CD4-positive, alpha-beta T cell treated with Interleukin-4 for 1 hour (primary cell): ENCODE results near the gene CEP112.
"Not testable (repeated sequence)": the region's sequence is repeated elsewhere in the genome, so short reads cannot be mapped to it uniquely, and the experiment has no call there.

Source experiments
- DNase-seq, 2 donors: peaks; one replicate each; pipeline ENCODE4 v3.0.0-alpha.2; 2020 to 2022

The CEP112 gene

DNA sequence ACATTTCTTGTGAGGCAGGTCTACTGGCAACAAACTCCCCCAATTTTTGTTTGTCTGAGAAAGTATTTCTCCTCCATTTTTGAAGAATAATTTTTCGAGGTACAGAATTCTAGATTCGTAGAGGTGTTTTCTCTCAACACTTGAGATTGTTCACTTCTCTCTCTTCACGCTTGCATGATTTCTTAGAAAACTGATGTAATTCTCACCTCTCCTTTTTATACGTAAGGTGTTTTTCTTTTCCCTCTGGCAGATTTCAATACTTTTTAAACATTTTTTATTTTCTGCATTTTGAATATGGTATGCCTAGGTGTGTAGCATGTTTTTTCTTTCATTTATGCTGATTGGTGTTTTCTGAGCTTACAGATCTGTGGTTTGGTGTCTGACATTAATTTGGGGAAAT is 429.0 kb downstream of the CEP112 start:
- DNase-seq, result no peak

DNA sequence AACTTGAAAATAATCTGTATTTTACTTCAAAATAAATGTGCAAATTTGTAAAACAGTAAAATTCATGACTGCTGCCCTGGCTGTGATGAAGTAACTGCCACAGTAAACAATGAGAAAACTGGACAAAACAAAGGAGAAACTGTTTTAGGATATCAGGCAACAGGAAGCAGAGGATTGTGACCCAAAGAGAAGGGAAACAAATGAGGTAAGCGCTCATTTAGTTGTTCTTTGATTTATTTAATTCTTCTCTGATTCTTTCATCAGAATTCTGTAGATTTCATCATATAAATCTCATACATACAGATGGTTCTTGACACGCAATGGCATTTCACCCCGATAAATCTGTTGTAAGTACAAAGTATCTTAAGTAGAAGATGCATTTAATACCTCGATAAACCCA is 432.4 kb downstream of the CEP112 start:
- DNase-seq, result no peak

DNA sequence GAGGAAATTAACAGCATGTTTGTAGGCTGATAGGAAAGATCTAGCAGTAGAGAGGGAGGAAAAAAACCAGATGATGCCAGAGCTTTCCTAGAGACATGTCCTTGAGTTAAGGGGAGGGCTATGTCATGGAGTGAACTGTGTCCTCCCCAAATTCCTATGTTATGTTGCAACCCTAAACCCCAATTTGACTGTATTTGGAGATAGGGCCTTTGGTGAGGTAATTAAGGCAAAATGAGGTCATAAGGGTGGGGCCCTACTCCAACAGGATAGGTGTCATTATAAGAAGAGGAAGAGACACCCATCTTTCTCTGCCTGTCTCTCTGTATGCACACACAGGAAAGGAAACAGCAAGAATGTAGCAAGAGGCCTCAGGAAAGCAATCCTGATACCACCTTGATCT is 435.2 kb downstream of the CEP112 start:
- no peak for DNase-seq

DNA sequence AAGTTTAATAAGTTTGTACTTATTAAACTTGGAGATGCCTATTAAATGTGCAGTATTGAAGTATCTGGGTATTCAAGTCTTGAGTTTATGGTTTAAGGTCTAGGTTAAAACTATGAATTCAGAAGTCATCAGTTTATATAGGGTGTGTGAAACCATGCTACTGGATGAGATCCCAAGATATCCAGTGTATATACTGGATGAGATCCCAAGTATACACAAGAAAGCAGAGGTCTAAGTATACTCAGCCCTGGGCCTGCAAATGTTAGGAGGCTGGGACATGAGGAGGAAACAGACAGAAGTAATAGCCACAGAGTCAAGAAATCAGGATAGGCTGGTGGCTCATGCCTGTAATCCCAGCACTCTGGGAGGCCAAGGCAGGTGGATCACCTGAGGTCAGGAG is 436.1 kb downstream of the CEP112 start:
- no peak for DNase-seq

DNA sequence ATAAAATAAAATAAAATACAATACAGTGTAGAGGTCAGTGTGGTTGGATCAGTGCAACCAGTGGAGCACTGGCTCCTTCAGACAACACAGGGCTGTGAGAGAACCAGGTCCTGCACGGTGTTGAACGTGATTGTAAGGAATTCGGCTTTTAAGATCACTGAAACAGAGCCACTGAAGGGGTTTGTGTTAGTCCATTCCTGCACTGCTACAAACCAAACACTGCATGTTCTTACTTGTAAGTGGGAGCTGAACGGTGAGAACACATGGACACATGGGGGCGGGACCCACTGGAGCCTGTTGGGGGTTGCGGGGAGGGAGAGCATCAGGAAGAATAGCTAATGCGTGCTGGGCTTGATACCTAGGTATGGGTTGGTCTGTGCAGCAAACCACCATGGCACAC is 437.3 kb downstream of the CEP112 start:
- no peak for DNase-seq

DNA sequence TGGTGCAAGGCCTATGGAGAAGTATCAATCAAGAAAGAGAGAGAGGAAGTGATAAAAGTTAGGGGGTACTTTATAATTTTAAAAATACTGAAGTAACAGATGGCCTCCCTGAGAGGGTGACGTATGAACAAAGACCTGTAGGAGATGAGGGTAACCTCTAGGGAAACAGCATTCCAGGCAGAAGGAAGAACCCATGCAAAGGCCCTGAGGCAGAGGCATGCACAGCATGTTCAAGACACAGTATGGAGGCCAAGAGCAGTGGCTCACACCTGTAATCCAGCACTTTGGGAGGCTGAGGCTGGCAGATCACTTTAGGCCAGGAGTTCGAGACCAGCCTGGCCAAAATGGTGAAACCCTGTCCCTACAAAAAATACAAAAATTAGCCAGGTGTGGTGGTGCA is 437.9 kb downstream of the CEP112 start:
- DNase-seq, result no peak

DNA sequence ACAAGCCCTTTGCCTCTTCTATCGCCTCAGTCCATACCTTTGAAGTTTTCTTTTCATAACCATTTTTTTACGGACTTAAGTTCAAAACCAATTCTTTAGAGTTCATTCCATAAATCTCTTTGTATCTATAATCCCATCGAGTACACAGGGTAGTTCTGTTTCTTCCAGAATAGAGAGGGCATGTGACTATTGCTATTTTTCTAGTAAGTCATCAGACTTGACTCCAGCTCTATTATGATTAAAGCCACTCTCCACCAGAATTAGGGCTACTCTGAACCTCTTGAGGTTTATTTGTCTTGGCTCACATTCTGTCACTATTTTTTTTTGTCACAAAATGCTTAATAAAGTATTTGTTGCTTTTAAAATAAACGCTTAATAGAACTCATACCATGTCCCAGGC is 438.6 kb downstream of the CEP112 start:
- no peak for DNase-seq

DNA sequence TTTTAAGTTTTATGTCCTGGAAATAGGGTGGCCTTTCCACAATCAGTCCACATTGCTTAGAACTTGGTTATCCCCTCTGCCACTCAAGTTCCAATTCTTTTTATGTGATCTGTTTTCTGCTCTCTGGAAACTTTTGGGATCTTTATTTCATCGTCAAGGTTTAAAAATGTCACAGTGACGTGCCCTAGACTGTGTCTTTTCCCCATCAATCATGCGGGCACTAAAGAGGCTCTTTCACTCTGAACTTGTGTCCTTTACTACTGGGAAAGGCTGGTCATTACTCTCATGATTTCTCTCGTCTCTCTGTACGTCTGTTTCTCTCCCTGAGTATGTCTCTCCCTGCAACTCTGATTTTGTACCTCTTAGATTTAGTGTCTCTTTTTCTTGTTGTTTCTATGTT is 440.7 kb downstream of the CEP112 start:
- DNase-seq, result no peak

DNA sequence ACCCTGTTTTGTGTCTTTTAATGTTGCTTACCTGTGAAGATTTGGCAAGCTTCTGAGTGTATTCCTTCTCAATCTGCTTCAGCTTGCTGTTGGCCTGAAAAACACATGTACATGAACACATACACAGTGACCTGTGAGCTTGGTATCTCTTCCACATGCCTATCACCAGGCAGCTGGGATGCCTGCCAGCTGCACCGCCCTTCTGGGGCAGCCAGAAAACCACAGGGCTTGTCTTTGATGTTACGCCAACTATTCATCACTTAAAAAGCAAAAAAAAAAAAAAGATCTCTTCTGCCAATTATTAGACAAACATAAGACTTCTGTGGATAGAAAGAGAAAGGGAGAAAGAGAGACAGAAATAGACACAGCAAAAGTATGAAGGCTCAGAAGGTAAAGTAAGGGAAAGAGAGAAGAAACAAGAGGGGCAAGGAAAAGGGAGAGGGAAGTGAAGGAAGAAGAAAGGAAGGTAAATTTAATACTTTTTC is 441.3 kb downstream of the CEP112 start:
- DNase-seq, result peak; percentile 50 to 57

DNA sequence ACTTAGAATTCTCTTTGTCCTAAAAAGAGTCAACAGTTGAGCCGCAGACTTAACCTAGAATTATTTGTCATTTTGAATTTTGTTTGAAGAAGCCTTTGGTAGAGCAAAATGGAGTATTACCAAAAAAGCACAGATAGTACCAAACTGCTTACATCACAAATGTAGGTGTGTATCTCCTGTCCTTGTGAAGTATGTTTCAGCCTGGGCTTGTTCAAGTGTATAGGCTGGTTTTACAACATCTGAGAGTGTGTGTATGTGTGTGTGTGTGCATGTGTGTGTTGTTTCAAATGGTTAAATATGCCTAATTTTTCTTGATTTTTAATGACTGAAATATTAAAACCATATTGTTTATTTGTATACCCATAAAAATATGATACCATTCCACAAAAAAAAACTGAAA is 441.8 kb downstream of the CEP112 start:
- no peak for DNase-seq

DNA sequence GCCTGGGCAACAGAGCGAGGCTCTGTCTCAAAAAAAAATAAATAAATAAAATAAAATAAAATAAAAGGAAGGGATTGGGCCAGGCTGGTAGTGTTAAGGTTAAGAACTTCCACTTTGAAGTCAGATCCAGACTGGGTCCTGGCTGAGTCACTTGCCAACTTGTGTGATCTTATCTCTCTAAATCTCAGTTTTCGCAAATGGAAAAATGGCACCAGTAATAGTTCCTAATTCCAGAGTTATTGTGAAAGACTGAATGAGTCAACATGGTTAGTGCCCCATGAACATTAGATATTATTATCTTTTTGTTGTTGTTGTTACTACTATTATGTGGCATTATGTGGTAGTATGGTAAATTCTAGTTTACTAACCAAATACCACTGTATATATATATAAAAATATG is 442.5 kb downstream of the CEP112 start:
- DNase-seq, result no peak

DNA sequence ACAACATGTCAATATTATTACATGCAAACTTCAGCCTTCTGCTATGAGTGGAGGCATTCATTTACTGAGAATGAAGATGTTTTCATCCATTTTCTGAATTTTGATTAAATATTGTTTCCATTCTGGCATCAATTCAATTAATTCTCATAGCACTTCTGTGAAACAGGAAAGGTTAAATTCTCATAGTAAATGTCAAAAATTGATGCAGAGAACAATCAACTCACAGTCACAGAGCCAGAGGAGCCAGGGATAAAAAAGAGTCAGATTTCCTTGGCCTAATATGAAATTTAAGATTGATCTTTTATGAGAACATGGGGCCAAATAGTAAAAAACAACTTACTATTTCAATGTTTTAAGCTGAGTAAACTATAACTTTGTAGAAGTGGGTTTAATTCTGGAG is 446.7 kb downstream of the CEP112 start:
- DNase-seq, result no peak

DNA sequence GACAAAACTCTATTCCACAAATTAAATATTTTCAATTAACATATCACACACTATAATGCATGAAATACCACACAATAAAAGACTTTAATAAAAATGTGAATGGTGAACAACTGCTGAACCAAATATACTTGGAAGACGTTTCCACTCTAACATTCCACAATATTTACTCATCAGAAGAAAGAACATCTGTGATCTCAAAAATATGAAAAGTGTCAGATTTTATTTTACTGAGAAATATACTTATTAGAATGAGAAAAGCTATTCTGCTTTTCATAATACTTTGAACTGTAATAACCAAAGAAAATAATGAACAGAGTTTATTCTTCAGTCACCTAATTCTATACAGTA is 448.7 kb downstream of the CEP112 start:
- DNase-seq, result no peak

DNA sequence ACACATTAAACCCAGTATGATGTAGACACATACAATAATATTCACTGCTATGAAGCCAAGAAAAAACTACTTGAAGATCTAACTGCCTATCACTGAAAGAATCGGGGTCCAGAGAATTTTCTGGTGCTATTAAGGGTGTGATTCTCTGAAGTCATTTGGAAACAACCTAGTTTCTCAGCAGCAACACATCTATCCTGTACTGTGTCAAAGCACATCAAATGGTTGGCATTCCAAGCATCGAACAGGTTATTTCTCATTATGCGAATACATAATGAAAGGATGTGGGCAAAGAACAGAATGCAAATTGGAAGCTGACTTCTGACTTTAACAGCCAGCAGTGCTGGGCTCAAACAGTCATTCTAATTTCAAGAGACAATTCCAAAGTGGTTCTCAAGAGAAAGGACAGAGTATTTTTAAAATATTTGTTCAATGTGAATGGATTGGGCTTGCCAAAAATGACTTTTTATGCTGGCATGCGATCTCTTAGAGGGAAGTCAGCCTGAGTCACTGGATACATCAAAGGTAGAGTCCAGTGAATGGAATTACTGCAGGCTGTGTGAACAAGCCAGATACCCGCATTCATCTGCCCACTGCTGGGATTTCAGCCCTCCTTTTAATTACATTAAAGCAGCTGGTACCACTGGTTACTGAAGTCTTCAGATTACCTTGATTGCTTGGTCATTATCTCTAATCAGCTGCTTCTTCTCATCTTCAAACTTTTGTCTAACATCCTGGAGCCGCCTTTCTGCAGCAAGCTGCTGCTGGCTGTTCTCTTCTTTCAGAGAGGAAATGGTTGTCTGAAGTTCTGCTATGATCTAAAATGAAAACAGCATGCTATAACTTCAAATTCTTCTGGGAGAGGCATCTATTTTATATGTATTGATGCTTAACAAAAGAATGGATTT is 449.3 kb downstream of the CEP112 start:
- no peak for DNase-seq

DNA sequence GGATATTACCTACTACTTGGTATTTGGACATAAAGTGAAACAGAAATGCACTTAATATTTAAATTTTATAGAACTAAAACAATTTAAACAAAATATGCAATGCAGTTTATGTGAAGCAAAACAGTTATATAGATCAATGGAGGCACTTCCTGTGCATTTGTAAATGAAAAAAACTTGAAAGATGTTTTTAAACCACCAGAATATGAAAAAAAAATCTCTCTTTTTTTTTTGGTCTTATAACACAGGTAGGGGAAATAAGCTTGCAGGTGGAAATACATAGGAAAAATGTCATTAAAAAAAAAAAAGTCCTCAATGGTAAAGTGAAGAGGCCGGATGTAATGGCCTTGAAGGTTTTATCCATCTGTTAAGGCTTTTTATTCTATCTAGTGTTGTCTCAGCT is 450.2 kb downstream of the CEP112 start:
- no peak for DNase-seq

DNA sequence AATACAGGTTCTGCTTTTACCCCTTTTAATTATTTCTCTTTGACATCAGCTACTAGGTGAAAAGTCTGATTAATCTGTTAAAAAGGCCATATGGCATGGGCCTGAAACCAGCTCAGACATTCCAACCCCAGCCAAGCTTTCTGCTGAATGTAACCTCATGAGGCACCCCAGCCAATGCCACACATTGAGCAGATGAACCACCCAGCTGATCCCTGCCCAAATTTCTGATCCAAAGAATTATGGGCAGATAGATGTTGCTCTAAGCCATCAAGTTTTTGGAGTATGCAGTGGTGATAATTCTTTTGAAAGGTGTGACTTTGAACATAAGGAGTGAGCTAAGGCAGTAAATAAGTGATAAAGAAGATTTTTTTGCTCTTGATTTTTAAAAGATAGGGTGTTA is 452.9 kb downstream of the CEP112 start:
- DNase-seq, result no peak

DNA sequence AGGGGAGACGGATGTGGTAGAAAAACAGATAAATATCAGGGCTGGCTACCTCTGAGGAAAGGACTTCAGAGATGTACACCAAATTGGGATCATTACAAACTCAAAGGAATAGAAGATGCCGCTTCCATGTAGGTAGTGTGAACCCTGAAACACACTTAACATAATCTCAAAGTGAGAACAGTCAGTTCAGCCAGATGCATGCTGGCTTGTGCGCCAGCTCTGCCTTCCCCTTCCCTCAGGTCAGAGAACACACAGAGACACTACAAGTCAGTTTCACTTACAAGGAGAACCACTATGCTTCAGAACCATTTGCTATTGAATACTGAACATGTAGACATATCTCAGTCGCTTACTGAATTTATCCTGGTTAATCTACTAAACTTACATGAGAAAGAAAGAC is 454.5 kb downstream of the CEP112 start:
- no peak for DNase-seq

DNA sequence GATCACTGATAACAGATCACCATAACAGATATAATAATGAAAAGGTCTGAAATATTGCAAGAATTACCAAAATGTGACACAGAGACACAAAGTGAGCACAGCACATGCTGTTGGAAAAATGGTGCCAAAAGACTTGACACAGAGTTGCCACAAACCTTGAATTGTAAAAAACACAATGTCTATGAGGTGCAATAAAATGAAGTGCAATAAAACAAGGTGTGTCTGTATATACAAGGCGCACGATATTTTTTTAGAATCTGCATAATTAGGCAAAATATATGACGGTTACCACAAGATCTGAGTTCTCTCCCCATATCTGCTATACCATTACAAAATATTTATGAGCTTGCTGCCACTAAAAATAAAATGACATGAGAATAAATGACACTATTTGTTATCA is 458.6 kb downstream of the CEP112 start:
- no peak for DNase-seq

DNA sequence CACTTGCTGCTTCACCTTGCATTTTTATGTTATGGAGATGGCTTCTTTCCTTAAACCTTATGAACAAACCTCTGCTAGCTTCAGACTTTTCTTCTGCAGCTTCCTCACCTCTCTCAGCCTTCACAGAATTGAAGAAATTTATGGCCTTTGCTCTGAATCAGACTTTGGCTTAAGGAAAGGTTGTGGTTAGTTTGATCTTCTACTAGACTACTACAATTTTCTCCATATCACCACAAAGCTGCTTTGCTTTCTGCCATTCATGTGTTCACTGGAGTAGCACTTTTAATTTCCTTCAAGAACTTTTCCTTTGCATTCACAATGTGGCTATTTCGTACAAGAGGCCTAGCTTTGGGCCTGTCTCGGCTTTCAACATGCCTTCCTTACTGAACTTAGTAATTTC is 459.3 kb downstream of the CEP112 start:
- not testable (repeated sequence) for DNase-seq

DNA sequence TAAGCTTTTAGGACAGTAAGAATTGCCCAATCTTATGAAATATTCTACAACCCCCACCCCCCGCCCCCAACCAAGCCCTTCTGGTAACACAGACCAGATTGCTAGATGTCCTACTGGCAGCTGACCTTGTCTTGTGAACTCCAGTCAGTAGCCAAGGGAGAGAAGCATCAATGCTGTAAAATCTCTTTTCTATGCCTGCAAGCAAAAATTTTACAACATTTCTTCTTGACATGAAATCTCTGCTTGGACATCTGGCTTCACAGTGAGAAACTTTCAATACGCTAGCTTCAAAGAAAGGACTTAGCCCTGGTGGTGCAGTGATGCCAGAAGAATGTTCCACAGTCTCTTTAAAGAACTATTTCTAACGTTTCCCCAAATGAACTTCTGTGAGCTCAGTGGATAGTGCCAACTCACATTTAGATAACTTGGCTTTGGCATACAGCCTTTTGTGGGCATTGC is 461.2 kb downstream of the CEP112 start:
- DNase-seq, result no peak

DNA sequence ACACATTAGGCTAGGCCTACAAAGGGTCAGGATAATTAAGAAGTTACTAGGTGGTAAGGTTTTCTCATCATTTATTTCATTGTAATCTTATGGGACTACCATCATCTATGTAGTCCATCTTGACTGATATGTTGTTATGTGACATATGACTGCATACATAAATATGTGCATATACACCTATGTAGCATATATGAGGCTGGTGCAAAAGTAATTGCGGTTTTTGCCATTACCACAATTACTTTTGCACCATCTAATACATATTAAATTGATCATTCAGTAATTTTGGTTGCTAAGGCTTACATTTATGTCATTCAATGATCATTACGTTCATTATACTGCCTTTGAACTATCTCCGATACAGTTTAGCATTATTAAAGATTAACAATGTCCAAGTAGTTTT is 462.7 kb downstream of the CEP112 start:
- DNase-seq, result no peak

DNA sequence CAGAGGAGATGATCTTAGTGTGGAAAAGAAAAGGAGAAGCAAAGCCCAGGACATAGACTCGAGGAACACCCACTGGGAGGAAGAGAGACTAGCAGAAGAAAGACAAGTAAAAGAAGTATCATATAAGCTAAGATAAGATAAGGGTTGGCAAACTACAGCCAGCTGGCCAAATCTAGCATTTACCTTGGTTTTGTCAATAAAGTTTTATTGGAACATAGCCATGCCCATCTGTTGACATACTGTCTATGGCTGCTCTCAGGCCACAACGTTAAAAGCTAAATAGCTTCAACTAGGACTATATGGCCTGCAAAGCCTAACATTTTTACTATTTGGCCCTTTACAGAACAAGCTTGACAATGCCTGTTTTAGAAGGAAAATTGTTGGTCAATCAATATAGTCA is 464.1 kb downstream of the CEP112 start:
- no peak for DNase-seq

DNA sequence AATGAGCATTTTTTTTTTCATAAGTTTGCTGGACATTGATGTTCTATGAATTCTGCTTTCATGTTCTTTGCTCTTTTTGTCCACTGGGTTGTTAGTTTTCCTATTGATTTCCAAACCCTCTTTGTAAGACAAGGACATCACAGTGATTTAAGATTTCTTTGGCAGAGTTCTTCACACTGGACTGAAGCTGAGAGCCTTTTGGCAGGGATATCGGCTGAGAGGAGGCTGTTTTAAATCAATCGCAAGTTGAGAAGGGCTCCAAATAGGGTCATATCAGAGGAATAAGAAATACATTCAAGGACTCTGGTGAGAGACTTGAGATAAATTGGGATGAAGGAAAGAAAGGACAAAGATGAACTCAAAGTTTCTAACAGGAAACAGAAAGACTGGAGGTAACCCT is 464.7 kb downstream of the CEP112 start:
- DNase-seq, result no peak

DNA sequence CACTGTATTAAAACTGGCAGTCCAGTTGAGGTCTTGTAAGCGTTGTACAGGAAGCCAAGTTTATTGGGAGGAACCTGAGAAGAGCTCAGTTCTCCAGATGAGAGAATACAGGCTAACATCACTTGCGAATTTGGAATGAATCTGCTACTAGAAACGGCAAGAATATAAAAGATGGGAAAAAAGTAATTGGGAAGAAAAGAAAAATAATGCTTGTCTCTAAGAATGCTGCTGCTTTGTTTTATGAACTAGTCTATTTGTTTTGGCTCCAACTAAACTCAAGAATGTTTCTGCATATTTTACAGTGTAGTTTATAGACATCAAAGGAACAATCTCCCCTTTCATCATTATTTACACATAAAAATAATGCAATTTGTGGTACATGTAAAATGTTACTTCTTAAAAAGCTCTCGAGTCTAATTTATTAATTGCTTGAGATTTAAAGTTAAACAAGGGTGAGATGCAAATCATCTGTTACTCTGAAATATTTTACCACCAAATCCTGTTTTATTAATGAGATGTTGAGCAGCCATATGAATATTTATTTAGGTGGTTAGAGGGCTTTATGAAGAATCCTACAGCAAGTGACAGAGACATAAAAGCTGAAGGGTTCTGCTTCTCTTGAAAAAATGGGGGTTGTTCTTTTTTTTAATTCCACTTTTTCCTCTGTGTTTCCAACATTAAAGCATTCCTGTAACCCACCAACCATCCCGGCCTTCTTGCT is 468.3 kb downstream of the CEP112 start:
- DNase-seq, result no peak
